Measurements from ENCODE around the gene RPL35A.

GRCh38 chr3:197906023-197906849 lies 43.8 kb upstream of the RPL35A start:
- TF ChIP-seq YY1 (IDR thresholded peaks at IDR 0.05; ENCODE audit: insufficient read depth, insufficient read length) = no peak
- no peak for TF ChIP-seq ZNF274 (IDR thresholded peaks at IDR 0.05; ENCODE audit: low read depth, low read length)
